SK-N-SH (cell line): Measurements from ENCODE around the gene ZNF560. TPM values are rescaled to one million over a fixed set of nuclear protein-coding genes. Genes with fewer than 3 reads are reported as not detected.

ENCODE experiments used
- CTCF ChIA-PET: fragments of 300-600, 350-600 bp; formaldehyde crosslinking; extraction: SDS; loops from one replicate; lab custom pipeline; 2021; lab: Yijun Ruan, JAX
- POLR2A ChIA-PET: fragments of 350-600 bp; sonication (Branson Sonifier 250); formaldehyde crosslinking; extraction: SDS; loops from one replicate; lab custom pipeline; 2020; ENCODE audit warnings: antibody characterized with exemption, inconsistent platforms; lab: Yijun Ruan, JAX
- DNase-seq: peaks from one replicate; pipeline ENCODE4 v3.0.0; 2012
- H2AFZ ChIP-seq: fragments of 200-600 bp; sonication (generic); 2 replicates; pipeline ENCODE4 v1.8.1; 2016; ENCODE audit warnings: antibody characterized with exemption, mild to moderate bottlenecking, low read depth
- H3F3A ChIP-seq: fragments of 200-600 bp; sonication (generic); replicated peaks from 2 replicates; pipeline ENCODE3; 2016; ENCODE audit warnings: antibody characterized with exemption, mild to moderate bottlenecking; ENCODE audit not compliant: insufficient read depth
- H3K27ac ChIP-seq, 2 experiments: fragments of 200-500 bp in 1 of 2; fragments of 200-600 bp in 1 of 2; sonication (Bioruptor generic) in 1 of 2; sonication (generic), shearing (Covaris generic) in 1 of 2; 2 replicates each; pipeline versions ENCODE4 v1.5.1 to v1.6.1; 2014 to 2016; ENCODE audit warnings: low read depth in 2 of 2, inconsistent platforms in 1 of 2, low read length in 1 of 2, mild to moderate bottlenecking in 1 of 2, mixed read lengths in 1 of 2
- H3K27me3 ChIP-seq: fragments of 200-600 bp; sonication (generic), shearing (Covaris generic); 2 replicates; pipeline ENCODE4 v1.6.1; 2016; ENCODE audit warnings: mixed run types; ENCODE audit not compliant: insufficient read depth
- H3K36me3 ChIP-seq, 2 experiments: fragments of 200-500 bp in 1 of 2; fragments of 200-600 bp in 1 of 2; sonication (Bioruptor generic) in 1 of 2; sonication (generic) in 1 of 2; replicated peaks in 1 of 2; 2 replicates each; pipeline versions ENCODE3 to v1.5.1; 2014 to 2016; ENCODE audit warnings: low read length in 1 of 2, mild to moderate bottlenecking in 1 of 2; ENCODE audit not compliant: insufficient read depth in 2 of 2, control insufficient read depth in 1 of 2
- H3K4me1 ChIP-seq, 2 experiments: fragments of 200-500 bp in 1 of 2; fragments of 200-600 bp in 1 of 2; sonication (Bioruptor generic) in 1 of 2; sonication (generic), shearing (Covaris generic) in 1 of 2; 2 replicates each; pipeline versions ENCODE4 v1.5.1 to v1.6.1; 2014 to 2016; ENCODE audit warnings: low read depth in 1 of 2, low read length in 1 of 2, mixed run types in 1 of 2; ENCODE audit not compliant: insufficient read depth in 2 of 2, control insufficient read depth in 1 of 2
- H3K4me2 ChIP-seq: fragments of 200-600 bp; sonication (generic), shearing (Covaris generic); 2 replicates; pipeline ENCODE4 v1.6.1; 2017; ENCODE audit warnings: mixed run types
- H3K4me3 ChIP-seq, 2 experiments: fragments of 200-500 bp in 1 of 2; fragments of 200-600 bp in 1 of 2; sonication (Bioruptor generic) in 1 of 2; sonication (generic), shearing (Covaris generic) in 1 of 2; 2 replicates each; pipeline versions ENCODE4 v1.5.1 to v1.8.1; 2014 to 2016; ENCODE audit warnings: low read depth in 2 of 2, inconsistent platforms in 1 of 2, low read length in 1 of 2, mild to moderate bottlenecking in 1 of 2, mixed read lengths in 1 of 2, moderate library complexity in 1 of 2
- H3K79me2 ChIP-seq: fragments of 200-600 bp; sonication (generic); 2 replicates; pipeline ENCODE4 v1.8.1; 2017; ENCODE audit warnings: mild to moderate bottlenecking; ENCODE audit not compliant: insufficient read depth
- H3K9ac ChIP-seq: fragments of 200-600 bp; sonication (generic); 2 replicates; pipeline ENCODE4 v1.6.1; 2017; ENCODE audit warnings: mixed run types
- H3K9me2 ChIP-seq: fragments of 200-600 bp; sonication (generic); 2 replicates; pipeline ENCODE4 v1.6.1; 2017; ENCODE audit warnings: mixed run types
- H3K9me3 ChIP-seq: fragments of 200-600 bp; sonication (generic); 2 replicates; pipeline ENCODE4 v1.6.1; 2017; ENCODE audit warnings: mixed run types, mild to moderate bottlenecking, moderate library complexity
- H4K20me1 ChIP-seq: fragments of 200-600 bp; sonication (generic); 2 replicates; pipeline ENCODE4 v1.6.1; 2017; ENCODE audit warnings: mild to moderate bottlenecking, mixed run types; ENCODE audit not compliant: insufficient read depth
- CTCF ChIP-seq: fragments of 200-600 bp; sonication (generic); IDR thresholded peaks from 2 replicates; pipeline ENCODE4 v1.6.1; 2017; ENCODE audit warnings: antibody characterized with exemption, mild to moderate bottlenecking, moderate library complexity
- FOSL2 ChIP-seq: IDR thresholded peaks from 2 replicates; pipeline ENCODE4 v1.4.0; 2012; ENCODE audit warnings: low read depth, mild to moderate bottlenecking, moderate library complexity, borderline replicate concordance
- GABPA ChIP-seq: IDR thresholded peaks from 2 replicates; pipeline ENCODE4 v1.4.0; 2012; ENCODE audit warnings: low read depth, mild to moderate bottlenecking
- IRF3 ChIP-seq: fragments of 150-350 bp; IDR thresholded peaks from 2 replicates; pipeline ENCODE4 v1.6.1; 2016; ENCODE audit warnings: mild to moderate bottlenecking, low read depth, low read length
- JUND ChIP-seq: IDR thresholded peaks from 2 replicates; pipeline ENCODE4 v1.4.0; 2012
- MAX ChIP-seq: IDR thresholded peaks from 2 replicates; pipeline ENCODE4 v1.4.0; 2012; ENCODE audit warnings: low read depth
- MEF2A ChIP-seq: IDR thresholded peaks from 2 replicates; pipeline ENCODE4 v1.4.0; 2012; ENCODE audit warnings: low read depth, borderline replicate concordance
- MXI1 ChIP-seq: IDR thresholded peaks from 2 replicates; pipeline ENCODE4 v1.6.1; 2012; ENCODE audit warnings: mild to moderate bottlenecking, low read depth, low read length, improper control_type of control experiment
- NFIC ChIP-seq: IDR thresholded peaks from 2 replicates; pipeline ENCODE4 v1.4.0; 2012; ENCODE audit warnings: borderline replicate concordance
- PBX3 ChIP-seq: IDR thresholded peaks from 2 replicates; pipeline ENCODE4; 2012
- REST ChIP-seq: IDR thresholded peaks from 2 replicates; pipeline ENCODE4 v1.6.1; 2012; ENCODE audit warnings: mild to moderate bottlenecking, low read depth, low read length, moderate library complexity
- RFX5 ChIP-seq: IDR thresholded peaks from 2 replicates; pipeline ENCODE4 v1.6.1; 2012; ENCODE audit warnings: mild to moderate bottlenecking, improper control_type of control experiment, low read length
- USF2 ChIP-seq: fragments of 150-350 bp; IDR thresholded peaks from 2 replicates; pipeline ENCODE4 v1.6.1; 2017; ENCODE audit warnings: antibody characterized with exemption, low read length, low read depth, borderline replicate concordance
- ZBTB33 ChIP-seq: IDR thresholded peaks from 2 replicates; pipeline ENCODE4 v1.4.0; 2012; ENCODE audit warnings: low read depth, borderline replicate concordance
- WGBS: methylation state at CpG from one replicate; pipeline ENCODE4 v1.1.6; 2017; ENCODE audit warnings: low lambda C conversion rate; 5-methylcytosine and 5-hydroxymethylcytosine counted together
- polyA plus RNA-seq, 3 experiments: library from polyadenylated mRNA; depleted of rRNA; stranded (reverse); fragments of >200 nt; gene quantifications; 2 replicates each; pipeline ENCODE4 v1.2.3, GENCODE V29; 2012

The ZNF560 gene
- polyA plus RNA-seq, 1 of the 3 experiments (the other 2 are of a cell fraction) = 0.10 TPM

- H3K4me1 ChIP-seq = peaks cover 3 to 10% of the 10 kb centered on the region in 2 experiments; a peak in 3 of 4 replicates
- H3K27me3 ChIP-seq = no peaks in the 10 kb centered on the region
- no peak overlapping the region for H3K4me2 ChIP-seq
- no peaks in the 10 kb centered on the region for H3K9me2 ChIP-seq
- no peak overlapping the region for H3K9ac ChIP-seq
- H3K9me3 ChIP-seq = no peaks in the 10 kb centered on the region
- peaks cover 35% of the 10 kb centered on the region for H3K79me2 ChIP-seq
- no peaks in the 10 kb centered on the region for H4K20me1 ChIP-seq
- peaks cover 40 to 43% of the 10 kb centered on the region in 2 experiments for H3K36me3 ChIP-seq
- POLR2A ChIA-PET = no interaction called here
- H3K27ac ChIP-seq = no peak overlapping the region
- no peaks in the 10 kb centered on the region for H3F3A ChIP-seq
- TF ChIP-seq JUND = no peak
- no peak for TF ChIP-seq ZBTB33
- no peak for TF ChIP-seq USF2
- TF ChIP-seq CTCF = no peak
- no peak for TF ChIP-seq MEF2A
- no peak for TF ChIP-seq NFIC
- TF ChIP-seq IRF3 = no peak
- no peak for TF ChIP-seq FOSL2
- TF ChIP-seq PBX3 = no peak
- TF ChIP-seq MXI1 = no peak
- no peak for TF ChIP-seq GABPA
- TF ChIP-seq REST = no peak
- TF ChIP-seq MAX = no peak
- TF ChIP-seq RFX5 = no peak
- TF ChIP-seq, all 33 proteins: peak for 0
- Histone ChIP-seq H2AFZ (no peak overlapping the region), H3K4me3 (no peak overlapping the region)
- CTCF ChIA-PET = interaction anchor here (1.2 kb wide), 1 partner anchor 225 kb away, joined by 3 read pairs; no protein-coding TSS in a partner anchor
- DNase-seq = no peak
- 89% methylated on average over 1 of the region's 1 CpG for WGBS
Measured at GRCh38 chr19:9430444-9430843, 68.0 kb downstream of the ZNF560 start.
